GM12878 (cell line): ENCODE measurements around the gene CCDC141. TPM values are rescaled to one million over a fixed set of nuclear protein-coding genes. Genes with fewer than 3 reads are reported as not detected.

ENCODE experiments used
- ATAC-seq: fragments of 200-7000 bp; cut with Tn5 transposase; 3 replicates; pipeline ENCODE4 v1.9.1; 2020; ENCODE audit warnings: mild to moderate bottlenecking, moderate library complexity
- BruUV-seq: library from RNA; stranded (reverse); fragments of 400-500 nt; replicated peaks from 2 replicates; lab custom pipeline; 2021; lab: Mats Ljungman, UMichigan
- CTCF ChIA-PET: fragments of 300-600 bp; sonication (Branson Sonifier 250); formaldehyde crosslinking; extraction: SDS; loops from one replicate; lab custom pipeline; 2021; ENCODE audit warnings: inconsistent platforms; lab: Yijun Ruan, JAX
- POLR2A ChIA-PET: fragments of 350-600 bp; formaldehyde crosslinking; extraction: SDS; loops from one replicate; lab custom pipeline; 2021; ENCODE audit warnings: inconsistent platforms; lab: Charles Lee
- RAD21 ChIA-PET: fragments of 300-600 bp; sonication (Branson Sonifier 250); formaldehyde crosslinking; loops from one replicate; lab custom pipeline; 2023; ENCODE audit warnings: antibody characterized with exemption; ENCODE audit not compliant: unreplicated experiment; lab: Charles Lee
- SMC1A ChIA-PET: fragments of 300-600 bp; sonication (Branson Sonifier 250); formaldehyde crosslinking; loops from one replicate; lab custom pipeline; 2023; ENCODE audit not compliant: unreplicated experiment, uncharacterized antibody; lab: Charles Lee
- DNase-seq: peaks from one replicate; pipeline ENCODE4 v3.0.0-alpha.2; 2011; ENCODE audit warnings: low read depth, low spot score
- FAIRE-seq: peaks from 3 replicates; lab custom pipeline; 2011; peaks lifted over from hg19 to GRCh38; lab: Jason Lieb, UNC
- H2AFZ ChIP-seq: 2 replicates; pipeline ENCODE4 v1.6.0; 2011; ENCODE audit warnings: low read depth, low read length, control low read depth; ENCODE audit not compliant: control insufficient read depth
- H3K27ac ChIP-seq: 2 replicates; pipeline ENCODE4 v1.5.1; 2011; ENCODE audit warnings: control low read depth; ENCODE audit not compliant: control insufficient read depth, insufficient read depth
- H3K27me3 ChIP-seq, 2 experiments: replicated peaks in 1 of 2; 2 replicates each; pipeline versions ENCODE4 v1.6.0 to v1.6.1; 2011; ENCODE audit warnings: low read length in 1 of 2; ENCODE audit not compliant: control insufficient read depth in 2 of 2, insufficient read depth in 2 of 2
- H3K36me3 ChIP-seq, 2 experiments: 2 replicates each; pipeline ENCODE4 v1.5.1; 2011; ENCODE audit warnings: low read length in 1 of 2; ENCODE audit not compliant: control insufficient read depth in 2 of 2, insufficient read depth in 2 of 2
- H3K4me1 ChIP-seq: 2 replicates; pipeline ENCODE4 v1.6.1; 2011; ENCODE audit warnings: mild to moderate bottlenecking, low read length, moderate library complexity, mixed read lengths; ENCODE audit not compliant: control insufficient read depth, insufficient read depth
- H3K4me2 ChIP-seq: 2 replicates; pipeline ENCODE4 v1.6.0; 2011; ENCODE audit warnings: control low read depth; ENCODE audit not compliant: control insufficient read depth, insufficient read depth
- H3K4me3 ChIP-seq: fragments of 200-600 bp; sonication (generic); 2 replicates; pipeline ENCODE4 v1.5.1; 2016
- H3K79me2 ChIP-seq: 2 replicates; pipeline ENCODE4 v1.6.0; 2011; ENCODE audit warnings: low read length; ENCODE audit not compliant: control insufficient read depth, insufficient read depth
- H3K9ac ChIP-seq: 2 replicates; pipeline ENCODE4 v1.8.0; 2011; ENCODE audit warnings: low read length, control low read depth, mixed read lengths; ENCODE audit not compliant: control insufficient read depth, insufficient read depth
- H3K9me3 ChIP-seq: replicated peaks from 3 replicates; pipeline ENCODE4 v1.5.1; 2011; ENCODE audit warnings: mild to moderate bottlenecking, low read length; ENCODE audit not compliant: control insufficient read depth, insufficient read depth
- H4K20me1 ChIP-seq: 2 replicates; pipeline ENCODE4 v1.6.0; 2011; ENCODE audit not compliant: control insufficient read depth, insufficient read depth
- NFYA ChIP-seq: IDR thresholded peaks from 2 replicates; pipeline ENCODE4 v1.6.1; 2011; ENCODE audit warnings: low read depth, mild to moderate bottlenecking, low read length, improper control_type of control experiment, borderline replicate concordance
- NRF1 ChIP-seq: conservative IDR thresholded peaks from 2 replicates; pipeline ENCODE4 v1.6.1; 2011; ENCODE audit warnings: mild to moderate bottlenecking, low read depth, low read length, improper control_type of control experiment
- SREBF1 ChIP-seq: IDR thresholded peaks from 2 replicates; pipeline ENCODE4 v1.6.1; 2012; ENCODE audit warnings: mild to moderate bottlenecking, low read length
- SUZ12 ChIP-seq: fragments of 200-600 bp; sonication (generic); IDR thresholded peaks from one replicate; pipeline ENCODE4 v1.6.1; 2018; ENCODE audit warnings: antibody characterized with exemption, mild to moderate bottlenecking; ENCODE audit not compliant: unreplicated experiment
- TAF1 ChIP-seq: IDR thresholded peaks from 2 replicates; pipeline ENCODE4 v1.6.1; 2011; ENCODE audit warnings: mild to moderate bottlenecking, low read depth, low read length, borderline replicate concordance
- WGBS: methylation state at CpG from one replicate; pipeline ENCODE4 v1.1.6; 2016; ENCODE audit warnings: low lambda C conversion rate; ENCODE audit not compliant: insufficient replicate concordance, insufficient coverage; ENCODE audit errors: missing lambda C conversion rate; 5-methylcytosine and 5-hydroxymethylcytosine counted together
- in situ Hi-C: fragments of 300-500 bp; cut with MboI; formaldehyde crosslinking; loops from 9 replicates; pipeline ENCODE4 v1.14.3; 2018; ENCODE audit warnings: mixed read lengths
- intact Hi-C: fragments of 100-400 bp; cut with micrococcal nuclease; formaldehyde crosslinking; loops from one replicate; pipeline ENCODE4 v1.14.2; 2022; ENCODE audit not compliant: unreplicated experiment
- polyA plus RNA-seq, 11 experiments: library from polyadenylated mRNA; depleted of rRNA in 4 of 11; unstranded in 6 of 11; stranded (reverse) in 5 of 11; fragments of >200 nt; fragmentation: Nextera tagmentation in 4 of 11; fragmentation: Illumina TruSeq in 1 of 11; extraction: Ambion mirVana in 4 of 11; extraction: Trizol in 1 of 11; gene quantifications; 1 replicate in 1 of 11; 2 replicates in 10 of 11; pipeline versions ENCODE4 v1.2.1 to v1.2.3, GENCODE V29; 2011 to 2016; ENCODE audit warnings: inconsistent platforms in 2 of 11, missing spikeins in 2 of 11, low read depth in 1 of 11
- total RNA-seq, 4 experiments: library from RNA; depleted of rRNA in 3 of 4; stranded (reverse); fragments of >200 nt in 3 of 4; fragmentation: Illumina TruSeq in 1 of 4; extraction: Trizol in 1 of 4; gene quantifications; 2 replicates each; pipeline versions ENCODE4 v1.2.1 to v1.2.3, GENCODE V29; 2013 to 2021
- TF ChIP-seq, protein P1 (sequence below): IDR thresholded peaks from 2 replicates; pipeline ENCODE4 v1.6.1; 2011; ENCODE audit warnings: mild to moderate bottlenecking, low read depth, low read length, moderate library complexity; ENCODE audit not compliant: insufficient replicate concordance

The CCDC141 gene
- total and polyA plus RNA-seq, 10 of the 15 experiments (the other 5 are each of a cell fraction or from before 2014, with no cell fraction given) = 0.84 to 12.5 (median 3.6) TPM

DNA sequence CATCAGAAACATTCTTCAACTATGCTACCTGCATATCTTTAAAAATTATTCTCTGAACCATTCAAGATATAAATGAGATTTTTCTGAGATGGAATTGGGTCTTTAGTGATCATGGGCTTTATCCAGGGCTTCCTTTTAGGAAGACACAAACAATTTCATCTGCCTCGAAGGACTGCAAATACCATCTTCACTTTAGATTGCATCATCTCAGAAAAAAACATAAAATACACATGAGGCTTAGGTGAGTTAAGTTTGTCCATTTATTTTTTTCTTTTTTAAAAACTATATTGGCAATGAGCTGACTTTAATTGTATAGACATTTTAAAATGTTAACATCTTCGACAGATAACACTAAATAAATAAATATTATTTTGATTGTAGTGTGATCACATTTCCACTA lies 262.8 kb downstream of the CCDC141 start:
- Histone ChIP-seq H4K20me1 (no peaks in the 10 kb centered on the region), H3K4me3 (no peak overlapping the region), H3K9ac (no peak overlapping the region), H3K79me2 (no peaks in the 10 kb centered on the region), H3K4me1 (no peaks in the 10 kb centered on the region), H3K4me2 (no peak overlapping the region), H3K9me3 (no peaks in the 10 kb centered on the region), H3K36me3 (peaks cover 0 to 2% of the 10 kb centered on the region in 2 experiments; a peak in 1 of 4 replicates), H2AFZ (no peak overlapping the region), H3K27me3 (no peaks in the 10 kb centered on the region), H3K27ac (no peak overlapping the region)
- ChIA-PET POLR2A (no interaction called here), CTCF (interaction anchor here (1.2 to 1.9 kb wide), 3 partner anchors 11 to 342 kb away, joined by 3 to 5 read pairs (median 4); no protein-coding TSS in a partner anchor), RAD21 (no interaction called here), SMC1A (interaction anchor here (0.8 to 2.5 kb wide), 2 partner anchors 15 to 343 kb away, joined by 3 to 7 read pairs; no protein-coding TSS in a partner anchor)
- no peak for ATAC-seq
- no peak for TF ChIP-seq TAF1
- TF ChIP-seq SREBF1 = no peak
- TF ChIP-seq NFYA = no peak
- TF ChIP-seq NRF1 = no peak
- TF ChIP-seq, protein P1, sequence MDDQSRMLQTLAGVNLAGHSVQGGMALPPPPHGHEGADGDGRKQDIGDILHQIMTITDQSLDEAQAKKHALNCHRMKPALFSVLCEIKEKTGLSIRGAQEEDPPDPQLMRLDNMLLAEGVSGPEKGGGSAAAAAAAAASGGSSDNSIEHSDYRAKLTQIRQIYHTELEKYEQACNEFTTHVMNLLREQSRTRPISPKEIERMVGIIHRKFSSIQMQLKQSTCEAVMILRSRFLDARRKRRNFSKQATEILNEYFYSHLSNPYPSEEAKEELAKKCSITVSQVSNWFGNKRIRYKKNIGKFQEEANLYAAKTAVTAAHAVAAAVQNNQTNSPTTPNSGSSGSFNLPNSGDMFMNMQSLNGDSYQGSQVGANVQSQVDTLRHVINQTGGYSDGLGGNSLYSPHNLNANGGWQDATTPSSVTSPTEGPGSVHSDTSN = no peak
- no peak for TF ChIP-seq SUZ12
- FAIRE-seq = no peak
- in situ Hi-C loops = no loop called here
- no TSS peak for BruUV-seq
- WGBS = 64% methylated on average over 2 of the region's 2 CpGs
- intact Hi-C loops = no loop called here
- DNase-seq = no peak
